Measurements from ENCODE around the gene PPM1K. TPM values are rescaled to one million over a fixed set of nuclear protein-coding genes. Genes with fewer than 3 reads are reported as not detected.

The PPM1K gene
- total RNA-seq, 1 experiment from 2014 or later: 10.4 TPM

GRCh38 chr4:88211473-88212252, 72.7 kb downstream of the PPM1K start:
- H4K91ac ChIP-seq (ENCODE audit: insufficient read length, low read depth, low read length): no peak overlapping the region
- no peak overlapping the region for H2AK5ac ChIP-seq (ENCODE audit: insufficient read length, low read length)
- no peaks in the 10 kb centered on the region for H3K9me3 Mint-ChIP-seq
- no peak overlapping the region for H3K9ac ChIP-seq (ENCODE audit: extremely low read depth, insufficient read length, low read length)
- no peak overlapping the region for H3K23ac ChIP-seq (ENCODE audit: insufficient read length, low read depth, low read length)
- no peak overlapping the region for H3T11ph ChIP-seq (ENCODE audit: low read length)
- no peak overlapping the region for H3K14ac ChIP-seq (ENCODE audit: insufficient read depth, low read length)
- no peak overlapping the region for H2BK12ac ChIP-seq (ENCODE audit: insufficient read length, low read depth, low read length)
- no peak overlapping the region for H4K8ac ChIP-seq (replicated peaks; ENCODE audit: insufficient read length, low read depth, low read length)
- H4K20me1 ChIP-seq (ENCODE audit: control insufficient read depth, insufficient read depth, insufficient read length): no peaks in the 10 kb centered on the region
- H2BK5ac ChIP-seq (ENCODE audit: insufficient read length, low read length): no peak overlapping the region
- H3K79me1 ChIP-seq (ENCODE audit: insufficient read depth, low read depth, low read length, poor library complexity, severe bottlenecking): no peaks in the 10 kb centered on the region
- H2AFZ ChIP-seq (ENCODE audit: low read length): peak overlapping the region; percentile 63
- no peak overlapping the region for H4K5ac ChIP-seq (ENCODE audit: insufficient read length, low read depth, low read length)
- no peak overlapping the region for H3K56ac ChIP-seq (ENCODE audit: insufficient read length, low read depth, low read length)
- DNase-seq: no peak
- 0 out of 7 replicates have a peak overlapping the region, but pooled peaks of 1 of the 3 experiments have one; percentile 25 for H3K27ac Mint-ChIP-seq
- H3K27ac ChIP-seq (ENCODE audit: insufficient read length, low read depth, low read length): no peak overlapping the region
- no peak overlapping the region for H3K4ac ChIP-seq (ENCODE audit: low read depth, low read length)
- no peak overlapping the region for H3K4me3 Mint-ChIP-seq
- H3K79me2 ChIP-seq (ENCODE audit: insufficient read depth, low read length): no peaks in the 10 kb centered on the region
- H3K4me1 ChIP-seq (ENCODE audit: insufficient read depth, low read length): no peaks in the 10 kb centered on the region; the same call in 1 of the 2 replicates
- H3K4me2 ChIP-seq (ENCODE audit: insufficient read depth, insufficient read length, low read length): no peak overlapping the region
- H3K18ac ChIP-seq (ENCODE audit: insufficient read length, low read depth, low read length): no peak overlapping the region
- H3K9me3 ChIP-seq (ENCODE audit: control insufficient read depth, low read depth, low read length): no peaks in the 10 kb centered on the region
- no peaks in the 10 kb centered on the region; the same call in 1 of the 2 replicates for H3K27me3 Mint-ChIP-seq (ENCODE audit: low read depth)
- no peaks in the 10 kb centered on the region for H3K36me3 Mint-ChIP-seq (ENCODE audit: insufficient read depth in 1 of 3, low read depth in 3 of 3)
- no peaks in the 10 kb centered on the region for H3K23me2 ChIP-seq (ENCODE audit: insufficient read length, low read depth, low read length, poor library complexity, severe bottlenecking)
- peaks cover 2% of the 10 kb centered on the region in 2 experiments; a peak in 3 of 4 replicates for H3K4me1 Mint-ChIP-seq
- H3K27me3 ChIP-seq (ENCODE audit: insufficient read depth, low read length): no peaks in the 10 kb centered on the region
- WGBS (ENCODE audit: extremely low coverage, insufficient read length, low lambda C conversion rate): no CpG with 5 or more reads among the region's 18 CpGs
- no peak overlapping the region for H2BK15ac ChIP-seq (ENCODE audit: low read depth, low read length)
- no peak overlapping the region for H2BK120ac ChIP-seq (ENCODE audit: low read depth, low read length, poor library complexity, severe bottlenecking)
- TF ChIP-seq CTCF (conservative IDR thresholded peaks at IDR 0.05): peak; percentile 89
- H2BK20ac ChIP-seq (ENCODE audit: low read depth, low read length, poor library complexity, severe bottlenecking): no peak overlapping the region

Data from H9 (cell line).